ENCODE measurements around the gene NCMAP.

DNA sequence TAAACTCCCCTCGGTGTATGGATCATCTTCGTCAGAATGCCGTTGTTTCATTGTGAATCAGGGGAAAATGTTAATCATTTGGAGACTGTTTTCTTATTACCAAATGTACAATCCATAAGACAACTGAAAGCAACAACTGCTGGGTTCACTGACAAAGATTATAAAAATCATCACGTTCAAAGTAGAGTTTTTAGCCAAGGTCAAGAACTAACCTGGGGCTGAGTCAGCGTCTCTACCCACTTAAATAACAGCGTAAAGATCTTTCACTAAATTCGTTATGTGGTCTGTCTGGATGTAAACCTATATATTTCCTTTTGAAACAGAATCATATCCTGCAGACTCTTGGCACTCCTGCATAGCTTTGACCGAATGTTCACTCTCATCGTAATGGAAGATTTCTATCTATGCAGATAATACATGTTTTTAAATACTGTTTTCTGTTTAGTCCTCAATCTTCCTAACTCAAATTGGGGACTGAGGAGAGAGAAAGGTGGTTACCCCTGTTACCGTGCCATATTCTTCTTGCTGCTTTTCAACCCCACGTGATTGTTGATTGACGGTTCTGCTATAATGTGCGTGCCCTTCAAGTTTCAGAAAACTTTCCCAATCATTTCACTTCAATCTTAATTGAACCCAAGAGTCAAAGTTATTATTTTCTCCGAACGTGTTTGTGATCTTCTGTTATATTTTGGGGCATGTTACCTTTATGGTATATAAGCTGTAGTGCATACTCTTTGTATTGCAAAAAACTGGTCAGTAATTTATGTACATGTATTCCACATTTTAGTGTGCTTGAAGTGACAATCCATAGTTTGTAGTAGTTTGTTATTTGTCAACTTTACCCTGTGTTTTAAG, 15.6 kb upstream of the NCMAP start:
- TF ChIP-seq, protein P1, sequence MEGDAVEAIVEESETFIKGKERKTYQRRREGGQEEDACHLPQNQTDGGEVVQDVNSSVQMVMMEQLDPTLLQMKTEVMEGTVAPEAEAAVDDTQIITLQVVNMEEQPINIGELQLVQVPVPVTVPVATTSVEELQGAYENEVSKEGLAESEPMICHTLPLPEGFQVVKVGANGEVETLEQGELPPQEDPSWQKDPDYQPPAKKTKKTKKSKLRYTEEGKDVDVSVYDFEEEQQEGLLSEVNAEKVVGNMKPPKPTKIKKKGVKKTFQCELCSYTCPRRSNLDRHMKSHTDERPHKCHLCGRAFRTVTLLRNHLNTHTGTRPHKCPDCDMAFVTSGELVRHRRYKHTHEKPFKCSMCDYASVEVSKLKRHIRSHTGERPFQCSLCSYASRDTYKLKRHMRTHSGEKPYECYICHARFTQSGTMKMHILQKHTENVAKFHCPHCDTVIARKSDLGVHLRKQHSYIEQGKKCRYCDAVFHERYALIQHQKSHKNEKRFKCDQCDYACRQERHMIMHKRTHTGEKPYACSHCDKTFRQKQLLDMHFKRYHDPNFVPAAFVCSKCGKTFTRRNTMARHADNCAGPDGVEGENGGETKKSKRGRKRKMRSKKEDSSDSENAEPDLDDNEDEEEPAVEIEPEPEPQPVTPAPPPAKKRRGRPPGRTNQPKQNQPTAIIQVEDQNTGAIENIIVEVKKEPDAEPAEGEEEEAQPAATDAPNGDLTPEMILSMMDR (IDR thresholded peaks at IDR 0.05), result no peak
- TF ChIP-seq POLR2AphosphoS5 (IDR thresholded peaks at IDR 0.05) (no peak), EP300 (IDR thresholded peaks at IDR 0.05) (no peak)

All from gastroesophageal sphincter (tissue), 3 donors.